CD4-positive, alpha-beta T cell treated with Interleukin-6 for 4 hours (primary cell): Measurements from ENCODE around the gene APCDD1L.

Experiments used
- DNase-seq: peaks from one replicate; pipeline ENCODE4 v3.0.0-alpha.2; 2020; ENCODE audit warnings: mixed read lengths

Gene APCDD1L

DNA sequence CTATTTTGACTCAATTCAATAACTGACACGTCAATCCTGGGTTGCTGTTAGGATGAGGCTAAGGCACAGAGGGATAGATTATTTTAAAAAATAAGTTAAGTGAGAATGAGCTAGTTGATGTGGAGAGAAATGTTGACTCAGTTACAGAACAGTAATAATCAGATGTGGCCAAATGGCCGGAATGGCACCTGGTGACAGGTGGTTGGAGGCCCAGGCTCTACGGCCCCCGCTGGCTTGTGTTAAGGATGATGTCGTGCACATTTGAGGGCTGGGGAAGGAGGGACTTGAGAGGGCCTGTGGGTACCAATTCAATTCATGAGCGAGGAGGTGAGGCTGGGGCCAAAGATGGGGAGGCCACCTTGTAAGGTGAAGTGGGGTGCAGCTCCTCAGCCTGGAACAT, 31.7 kb downstream of the APCDD1L start:
- no peak for DNase-seq

- no peak for DNase-seq
Measured at GRCh38 chr20:58483051-58483450, 32.1 kb downstream of the APCDD1L start.

DNA sequence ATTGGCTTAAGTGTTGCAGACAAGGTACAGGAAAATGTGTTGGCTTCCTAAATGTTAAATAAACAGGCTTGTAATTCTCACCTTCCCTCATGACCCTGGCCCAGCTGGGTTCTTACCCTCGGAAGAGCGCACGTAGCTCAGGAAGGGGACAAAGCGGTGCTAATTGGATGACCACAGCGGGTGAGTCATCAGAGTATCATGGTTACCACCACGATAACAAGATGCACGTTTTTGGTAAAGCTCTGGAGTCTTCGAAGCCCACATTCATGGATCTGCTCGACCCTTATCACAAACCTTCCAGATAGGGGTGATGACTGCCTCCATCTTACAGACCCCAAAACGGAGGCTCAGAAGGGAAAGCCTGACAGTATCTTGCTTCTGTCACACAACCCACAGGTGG, 32.8 kb downstream of the APCDD1L start:
- no peak for DNase-seq

DNA sequence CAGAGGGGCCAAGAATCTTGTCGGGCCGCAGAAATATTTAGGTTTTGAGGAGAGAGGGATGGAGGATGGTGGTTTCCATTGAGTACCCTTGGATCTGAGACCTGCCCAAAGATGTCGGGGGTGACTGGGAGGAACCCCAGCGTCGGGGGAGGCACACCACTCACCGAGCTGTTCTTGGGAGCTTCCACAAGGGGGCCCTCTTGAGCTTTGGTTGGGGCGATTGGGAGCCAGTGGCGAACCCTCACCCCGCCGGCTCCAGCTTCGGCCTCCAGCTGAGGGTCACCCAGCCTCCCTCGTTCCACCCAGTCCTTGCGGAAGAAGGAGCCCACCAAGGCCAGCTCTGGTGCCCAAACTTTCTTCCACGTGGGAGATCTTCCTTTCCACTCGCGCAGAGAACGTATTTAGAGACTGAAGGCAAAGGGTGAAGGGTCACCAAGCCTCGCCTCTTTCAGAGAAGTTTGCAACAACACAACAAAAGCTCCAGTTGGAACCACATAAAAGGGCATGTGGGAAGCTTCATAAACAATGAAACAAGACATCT, 33.6 kb downstream of the APCDD1L start:
- peak; percentile 70 for DNase-seq

- no peak for DNase-seq
Measured at GRCh38 chr20:58480551-58481336, 34.5 kb downstream of the APCDD1L start.

GRCh38 chr20:58479726-58480440, 35.3 kb downstream of the APCDD1L start:
- no peak for DNase-seq

DNA sequence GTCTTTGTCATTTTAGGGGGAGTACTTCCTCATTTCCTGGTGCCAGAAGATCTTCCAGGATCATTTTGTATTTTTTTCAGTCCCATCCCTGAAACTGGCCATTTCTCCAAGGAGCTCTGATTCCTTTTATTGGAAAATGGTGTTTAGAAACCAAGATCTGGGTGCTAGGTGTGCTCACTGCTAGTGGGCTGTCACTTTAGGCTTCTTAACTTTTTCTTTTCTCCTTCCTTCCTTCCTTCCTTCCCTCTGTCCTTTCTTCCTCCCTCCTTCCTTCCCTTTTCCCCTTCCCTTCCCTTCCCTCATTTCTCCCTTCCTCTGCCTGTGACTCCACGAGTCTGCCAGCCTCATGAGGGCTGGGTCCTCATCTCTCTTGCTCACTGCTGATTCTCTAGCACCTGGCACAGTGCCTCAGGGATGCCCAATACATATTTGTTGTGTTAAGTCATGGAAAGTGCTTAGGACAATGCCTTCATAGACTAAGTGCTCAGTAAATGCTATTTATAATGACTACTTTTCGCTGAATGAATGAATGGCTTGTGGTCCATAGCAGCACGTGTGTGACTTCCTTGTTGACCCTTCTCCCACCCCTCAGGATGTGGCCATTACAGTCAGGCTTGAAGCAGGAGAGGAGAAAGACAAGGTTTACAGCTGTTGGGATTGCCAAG, 36.9 kb downstream of the APCDD1L start:
- DNase-seq: no peak

GRCh38 chr20:58475466-58475865, 39.7 kb downstream of the APCDD1L start:
- DNase-seq: no peak

DNA sequence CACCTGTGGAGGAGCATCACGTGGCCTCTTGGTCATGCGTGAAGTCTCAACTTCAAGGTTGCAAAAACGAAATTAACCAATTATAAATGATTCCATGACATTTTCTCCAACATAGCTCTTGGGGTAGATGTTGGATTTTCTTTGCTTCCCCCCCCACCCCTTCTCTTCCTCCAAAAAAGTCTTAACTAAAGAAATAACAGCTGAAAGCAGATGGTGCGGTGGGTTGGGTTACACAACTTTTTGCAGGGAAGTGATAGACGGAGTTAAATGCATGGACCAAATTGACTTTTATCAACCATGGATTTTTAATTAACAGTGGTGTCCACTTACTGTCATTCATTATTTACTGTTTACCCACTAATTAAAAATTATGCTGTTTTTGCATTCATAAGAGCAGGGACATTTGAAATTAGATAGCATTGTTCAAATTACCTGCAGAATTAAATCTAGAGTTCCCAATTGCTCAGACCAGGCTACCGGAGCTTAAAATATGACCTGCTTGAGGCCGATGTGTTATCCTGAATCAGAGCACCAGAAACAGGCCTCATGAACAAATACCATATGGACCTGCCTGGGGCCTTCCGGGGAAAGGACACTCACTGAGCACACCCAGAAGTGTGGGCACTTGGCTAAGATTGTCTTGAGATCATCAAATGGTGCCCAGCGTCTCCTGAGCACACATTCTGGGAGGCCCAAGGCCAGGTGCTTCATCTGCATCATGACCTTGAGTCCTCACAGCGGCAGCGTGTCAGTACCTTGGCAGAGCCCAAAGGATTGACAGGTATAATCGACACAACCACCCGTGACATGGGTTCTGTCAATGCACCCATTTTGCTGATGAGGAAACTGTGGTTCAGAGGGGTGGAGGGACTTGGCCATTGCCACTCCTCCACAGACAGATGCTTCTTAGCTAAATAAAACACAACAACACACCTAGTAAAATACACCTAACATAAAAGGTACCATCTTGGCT, 41.5 kb downstream of the APCDD1L start:
- DNase-seq: no peak

GRCh38 chr20:58472273-58473018, 42.8 kb downstream of the APCDD1L start:
- DNase-seq: no peak

DNA sequence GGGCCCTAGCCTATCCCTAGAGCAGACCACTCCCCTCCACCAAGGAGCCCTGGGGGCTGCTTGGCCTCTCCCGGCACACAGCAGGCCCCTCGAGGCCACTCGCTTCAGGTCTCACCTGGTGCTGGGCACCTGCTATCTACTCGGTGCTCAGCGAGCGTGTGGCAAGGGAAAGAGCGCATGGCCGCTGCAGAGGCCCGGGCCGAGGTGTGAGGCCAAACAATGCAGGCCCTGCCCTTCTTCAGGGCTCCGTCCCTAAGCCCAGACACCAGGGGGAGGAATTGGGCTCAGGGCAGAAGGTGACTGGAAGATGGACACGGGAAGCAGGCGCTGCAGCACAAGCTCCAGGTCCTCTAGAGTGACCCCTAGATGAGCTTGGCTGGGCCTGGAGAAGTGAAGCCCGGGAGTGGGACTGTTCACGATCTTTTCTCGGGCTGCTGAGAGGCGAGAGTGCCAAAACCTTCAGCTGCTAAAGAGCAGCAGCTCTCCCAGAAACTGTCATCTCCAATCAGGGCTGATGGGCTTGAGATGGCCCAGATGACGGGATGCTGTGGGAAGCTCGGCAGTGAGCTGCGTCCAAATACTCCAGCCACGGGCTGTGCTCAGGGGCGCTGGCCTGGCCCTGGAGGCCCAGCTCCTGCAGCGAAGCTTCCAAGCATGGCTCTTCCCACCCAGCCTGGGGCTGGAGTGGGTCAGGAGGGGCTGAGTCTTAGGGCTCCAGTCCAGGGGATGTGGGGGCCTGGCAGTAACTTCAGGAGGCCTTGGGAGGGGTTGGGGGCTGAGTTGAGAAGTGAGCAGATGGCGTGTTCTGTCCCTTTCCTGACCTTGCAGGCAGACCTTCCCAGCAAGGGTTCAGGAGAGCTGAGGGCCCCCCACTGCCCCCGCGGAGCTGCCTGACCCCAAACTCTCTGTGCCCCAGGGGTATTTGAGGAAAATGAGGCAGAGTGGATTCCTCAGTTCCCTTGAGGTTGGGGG, 43.7 kb downstream of the APCDD1L start:
- no peak for DNase-seq

DNA sequence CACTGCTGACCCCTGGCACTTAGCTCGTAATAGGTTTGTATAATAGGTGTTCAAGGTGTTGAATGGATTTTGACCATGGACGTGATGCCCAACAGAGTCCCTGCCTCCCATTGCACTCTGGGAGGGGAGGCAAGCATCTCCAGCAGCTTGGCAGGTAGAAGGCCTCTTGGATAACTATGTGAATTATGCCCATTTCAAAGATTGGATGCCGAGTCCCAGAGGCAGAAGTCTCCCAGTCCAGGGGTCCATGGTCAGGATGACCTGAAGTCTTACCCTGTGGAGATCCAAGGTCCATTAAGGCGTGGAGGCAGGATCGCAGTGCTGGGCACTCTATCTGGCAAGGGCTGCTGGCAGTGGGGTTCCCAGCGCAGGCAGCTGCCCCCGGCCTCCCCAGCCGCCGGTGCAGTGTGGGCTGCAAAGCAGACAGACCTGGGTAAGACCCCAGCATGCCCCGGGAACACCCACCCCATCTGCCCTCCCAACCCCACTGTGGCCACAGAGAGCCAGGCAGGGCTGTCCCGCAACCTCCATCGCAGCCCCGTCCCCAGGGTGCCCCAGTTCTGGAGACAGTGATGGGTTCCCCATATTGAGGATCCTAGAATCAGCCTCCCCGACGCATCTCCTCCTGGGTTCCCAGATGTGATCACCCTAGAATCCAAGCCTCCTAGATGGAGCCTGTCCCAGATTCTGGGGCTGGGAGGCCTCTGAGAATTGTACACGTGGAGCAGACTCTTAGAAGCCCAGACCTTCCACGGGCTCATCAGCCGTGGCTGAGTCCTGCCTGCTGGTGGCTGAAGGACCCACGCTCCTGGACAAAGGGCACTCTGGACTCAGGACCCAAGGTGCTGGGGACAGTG, 44.6 kb downstream of the APCDD1L start:
- DNase-seq: no peak

GRCh38 chr20:58469616-58470015, 45.6 kb downstream of the APCDD1L start:
- no peak for DNase-seq

DNA sequence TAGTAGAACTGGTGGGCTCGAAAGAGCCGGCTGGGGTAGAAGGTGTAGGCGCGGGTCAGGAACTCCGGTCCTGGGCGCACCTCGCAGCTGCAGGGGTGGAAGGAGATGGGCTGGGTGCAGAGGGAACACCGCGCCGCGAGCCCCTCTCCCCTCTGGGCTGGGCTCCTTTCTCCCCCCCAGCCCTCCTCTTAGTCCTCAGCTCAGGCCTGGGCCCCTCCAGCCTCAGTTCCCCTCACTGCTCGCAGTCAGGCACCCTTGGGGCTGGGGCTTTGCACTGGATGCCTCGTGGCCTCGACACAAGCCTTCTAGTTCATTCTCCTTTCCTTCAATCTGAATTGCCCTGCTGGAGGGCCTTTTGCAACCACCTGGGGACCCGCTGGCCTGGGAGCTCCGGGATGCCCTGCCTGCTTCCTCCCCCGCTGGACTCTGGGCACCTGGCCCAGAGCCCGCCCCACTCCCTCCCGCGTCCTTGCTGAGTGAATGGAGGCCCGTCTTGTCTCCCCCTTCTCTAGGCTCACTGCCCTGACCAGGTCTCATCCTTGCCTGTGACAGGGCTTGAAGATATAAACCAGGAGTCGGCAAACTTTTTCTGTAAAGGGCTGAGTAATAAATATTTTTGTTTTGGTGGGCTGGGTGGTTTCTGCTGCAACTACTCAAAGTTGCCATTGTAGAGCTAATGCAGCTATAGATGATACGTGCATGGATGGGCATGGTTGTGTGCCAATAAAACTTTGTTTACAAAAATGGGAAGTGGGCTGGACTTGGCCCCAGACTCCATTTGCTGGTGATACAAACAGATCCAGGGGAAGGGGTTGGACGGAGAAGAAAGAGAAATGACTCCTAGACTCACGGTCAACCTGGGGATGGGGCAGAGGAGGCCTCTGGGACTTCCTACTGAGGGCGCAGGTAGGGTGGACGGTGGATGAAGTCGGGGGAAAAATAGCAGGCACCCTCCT, 47.3 kb downstream of the APCDD1L start:
- no peak for DNase-seq

DNA sequence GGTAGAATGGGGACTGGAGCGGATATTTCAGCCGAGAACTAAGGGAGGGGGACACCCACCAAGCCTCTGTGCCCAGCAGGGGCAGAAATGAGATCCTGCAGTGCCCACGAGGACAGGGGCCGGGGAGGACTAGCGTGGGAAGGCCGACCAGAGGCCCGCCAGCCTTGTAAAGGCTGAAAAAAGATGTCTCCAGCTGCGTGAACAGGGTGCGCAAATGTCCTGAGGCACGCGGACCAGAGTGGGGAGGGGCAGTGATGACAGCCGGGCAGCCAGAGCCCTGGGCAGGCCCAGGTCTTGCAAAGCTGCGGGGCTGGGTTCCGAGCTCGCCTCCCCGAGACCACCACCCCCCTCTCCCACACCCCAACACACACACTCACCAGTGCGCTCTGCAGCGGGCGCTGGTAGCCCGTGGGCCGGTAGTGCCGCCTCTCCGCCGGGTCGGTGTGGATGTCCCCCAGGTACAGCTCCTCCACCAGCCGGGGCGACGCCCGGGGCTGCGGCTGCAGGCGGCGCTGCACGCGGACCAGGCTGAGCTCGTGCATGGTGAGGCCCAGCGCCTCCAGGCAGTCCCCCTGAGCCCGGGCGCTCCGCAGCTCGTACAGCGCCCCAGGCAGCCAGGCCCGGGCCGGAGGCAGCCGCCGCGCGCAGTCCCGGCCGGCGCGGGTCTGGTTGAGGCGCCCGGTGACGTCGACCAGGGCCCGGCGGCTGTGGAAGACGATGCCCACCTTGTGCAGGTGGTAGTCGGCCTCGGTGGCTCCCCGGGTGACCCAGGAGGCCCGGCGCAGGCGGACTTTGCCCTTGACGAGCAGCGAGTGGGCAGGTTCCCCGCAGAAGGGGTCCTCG, 48.2 kb downstream of the APCDD1L start:
- no peak for DNase-seq

DNA sequence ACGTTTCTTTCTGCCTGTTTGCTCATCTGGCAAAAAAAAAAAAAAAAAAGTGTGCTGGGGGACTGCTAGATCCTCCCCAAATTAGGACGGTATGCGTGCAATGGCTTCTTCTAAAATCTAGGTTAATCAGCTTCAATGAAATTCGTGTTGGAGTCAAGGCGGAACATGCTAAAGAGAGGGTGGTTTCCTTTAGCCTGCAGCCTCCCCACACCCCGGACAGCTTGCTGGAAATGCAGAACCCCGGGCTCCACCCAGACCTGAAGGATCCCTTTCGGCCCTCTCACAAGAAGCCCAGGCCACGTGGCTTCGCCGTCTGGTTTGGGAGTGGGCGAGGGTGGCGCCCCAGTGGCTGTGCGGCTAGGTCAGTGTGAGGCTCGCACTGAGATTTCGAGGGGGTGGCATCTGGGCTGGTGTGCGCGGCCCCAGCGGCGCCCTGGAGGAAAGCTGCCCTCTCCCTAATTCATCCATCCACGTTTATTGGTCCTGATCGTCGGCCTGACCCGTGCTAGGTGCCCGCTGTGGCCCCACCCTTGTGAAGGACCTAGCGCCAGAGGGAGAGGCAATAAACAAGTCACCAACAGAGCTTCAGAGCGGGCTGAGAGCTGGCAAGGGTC, 49.0 kb downstream of the APCDD1L start:
- DNase-seq: no peak

- DNase-seq: no peak
Measured at GRCh38 chr20:58464838-58465237, 50.4 kb downstream of the APCDD1L start.
